Astrocyte of the hippocampus (primary cell): ENCODE data around the gene ATP13A3.

ENCODE experiments used
- DNase-seq: peaks from one replicate; pipeline ENCODE4 v3.0.0; 2011; ENCODE audit warnings: low read depth, low spot score

The ATP13A3 gene

DNA sequence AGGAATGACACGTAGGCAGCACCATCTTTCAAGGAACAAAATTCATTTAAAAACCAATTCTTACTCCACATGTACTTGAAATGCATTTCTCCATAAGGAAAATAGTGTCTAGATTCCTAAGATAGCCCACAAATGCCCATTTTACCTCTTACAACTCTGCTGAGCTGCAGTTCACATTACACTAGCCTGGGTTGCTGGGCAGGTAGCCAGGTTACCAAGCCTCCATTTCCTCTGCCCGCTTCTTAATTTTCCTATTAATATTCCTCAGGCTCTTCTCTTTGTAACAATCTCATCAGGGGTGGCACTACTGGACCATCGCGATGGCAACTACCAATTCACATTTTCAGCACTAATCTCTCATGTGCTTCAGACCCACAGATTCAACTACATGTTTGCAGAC, 10.8 kb downstream of the ATP13A3 start:
- peak; percentile 55 for DNase-seq

DNA sequence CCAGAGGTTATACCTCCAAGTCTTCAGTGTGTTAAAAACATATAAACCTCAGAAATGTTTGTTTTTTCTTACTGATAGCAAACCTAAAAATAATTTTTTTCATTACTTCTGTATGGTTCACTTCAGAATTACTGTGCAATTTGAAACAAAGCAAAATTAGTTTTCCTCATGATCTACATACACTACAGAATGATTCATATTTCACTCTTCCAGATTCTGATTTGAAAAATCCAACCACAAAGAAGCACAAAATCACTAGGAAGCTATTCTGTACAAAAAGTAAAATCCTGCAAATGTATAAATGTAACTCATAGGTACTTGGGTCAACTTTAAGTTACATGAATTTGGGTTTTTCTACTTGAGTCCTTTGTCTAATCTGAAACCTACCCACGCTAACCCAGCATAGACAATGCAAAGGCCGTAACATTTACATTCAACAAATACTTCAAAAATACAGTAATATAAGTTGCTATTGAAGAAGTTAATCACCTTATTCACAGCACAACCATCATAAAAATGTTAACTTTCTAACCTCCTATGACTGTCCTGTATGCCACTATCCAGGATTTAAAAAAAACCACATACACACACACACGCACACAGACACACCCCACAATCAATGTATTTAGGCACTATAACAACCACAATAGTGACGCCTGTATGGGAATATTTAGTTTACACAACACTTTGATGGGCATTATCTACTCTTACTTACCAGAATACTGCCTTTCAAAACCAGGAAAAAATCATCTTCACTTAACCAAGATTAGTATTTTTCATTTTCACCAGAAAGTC, 11.5 kb downstream of the ATP13A3 start:
- DNase-seq = no peak

DNA sequence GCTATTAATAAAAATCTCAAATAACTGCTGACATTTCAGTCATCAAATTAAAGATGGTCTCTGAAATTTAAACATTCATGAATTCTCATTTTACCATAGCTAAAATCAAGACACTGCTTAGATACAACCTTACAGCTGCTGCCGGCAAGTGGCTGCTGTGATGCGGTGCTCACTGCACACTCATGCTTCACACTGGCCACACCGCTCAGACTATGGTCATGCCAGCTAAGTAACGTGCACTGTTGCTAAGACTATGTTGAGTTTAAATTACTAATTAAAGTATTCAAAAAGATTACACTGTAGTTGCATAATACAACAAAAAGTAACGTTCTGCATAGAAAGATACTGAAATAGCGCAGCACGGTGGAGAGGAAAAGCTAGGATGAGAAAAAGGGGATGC, 12.1 kb downstream of the ATP13A3 start:
- peak; percentile 38 for DNase-seq

- peak; percentile 74 for DNase-seq
These were observed 14.4 kb downstream of the ATP13A3 start for GRCh38 chr3:194472290-194472920.

- DNase-seq = no peak
These were observed 14.9 kb downstream of the ATP13A3 start for GRCh38 chr3:194471863-194472262.

DNA sequence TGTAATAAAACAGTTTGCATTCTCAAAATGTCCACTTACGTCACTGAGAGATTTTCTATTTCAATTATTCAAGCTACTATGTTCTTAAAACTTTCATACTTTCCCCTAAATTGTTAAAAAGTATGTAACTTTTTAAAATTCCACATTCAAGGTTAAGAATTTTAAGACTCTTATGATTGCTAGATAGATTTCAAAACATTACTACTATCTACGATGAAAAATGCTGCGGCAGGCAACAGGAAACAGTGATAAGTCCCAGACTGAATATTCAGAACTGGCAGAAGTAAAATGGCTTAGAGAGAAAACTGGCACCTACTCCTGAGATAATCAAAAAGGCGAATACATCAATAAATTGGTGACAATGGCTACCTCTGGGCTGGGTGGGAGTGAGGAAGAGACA, 16.2 kb downstream of the ATP13A3 start:
- no peak for DNase-seq

DNA sequence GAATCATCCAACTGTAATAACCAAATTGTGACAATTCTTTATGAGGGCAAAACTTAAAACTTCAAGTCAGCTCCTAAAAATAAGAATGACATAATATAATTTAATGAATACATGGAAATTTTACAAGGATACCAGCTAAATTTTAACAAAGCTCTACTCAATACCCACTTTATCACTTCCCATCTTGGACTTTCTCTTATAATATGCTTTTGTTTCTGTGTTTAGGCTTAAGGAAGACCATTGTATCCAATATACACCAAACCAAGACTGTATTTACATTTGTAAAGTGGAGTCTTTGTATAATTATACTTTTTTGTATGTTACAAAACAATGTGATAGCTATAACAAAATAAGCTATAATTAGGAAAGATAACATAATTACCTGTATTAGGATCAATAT, 16.8 kb downstream of the ATP13A3 start:
- no peak for DNase-seq

DNA sequence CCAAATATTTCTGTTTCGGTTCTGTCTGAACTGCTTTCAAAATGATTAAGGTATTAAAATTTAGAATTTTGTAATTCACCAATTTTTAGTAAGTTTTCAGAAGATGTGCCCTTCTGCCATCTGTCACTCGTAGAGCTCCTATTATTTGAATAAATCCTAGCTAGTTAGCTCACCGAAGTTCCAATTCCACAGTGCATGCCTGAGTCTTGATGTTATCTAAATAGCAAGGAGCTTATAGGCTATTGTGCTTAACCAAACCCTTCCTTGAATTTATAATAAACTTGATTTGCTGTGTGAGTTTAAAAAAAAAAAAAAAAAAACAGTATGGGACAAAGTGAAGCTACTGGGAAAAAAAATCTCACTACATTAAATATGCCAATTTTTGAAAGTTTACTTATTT, 18.7 kb downstream of the ATP13A3 start:
- DNase-seq = peak; percentile 70

- no peak for DNase-seq
These were observed 19.9 kb downstream of the ATP13A3 start for GRCh38 chr3:194466761-194467356.

- DNase-seq = no peak
These were observed 20.8 kb downstream of the ATP13A3 start for GRCh38 chr3:194465920-194466570.

- DNase-seq = peak; percentile 63
These were observed 21.6 kb downstream of the ATP13A3 start for GRCh38 chr3:194465246-194465645.

DNA sequence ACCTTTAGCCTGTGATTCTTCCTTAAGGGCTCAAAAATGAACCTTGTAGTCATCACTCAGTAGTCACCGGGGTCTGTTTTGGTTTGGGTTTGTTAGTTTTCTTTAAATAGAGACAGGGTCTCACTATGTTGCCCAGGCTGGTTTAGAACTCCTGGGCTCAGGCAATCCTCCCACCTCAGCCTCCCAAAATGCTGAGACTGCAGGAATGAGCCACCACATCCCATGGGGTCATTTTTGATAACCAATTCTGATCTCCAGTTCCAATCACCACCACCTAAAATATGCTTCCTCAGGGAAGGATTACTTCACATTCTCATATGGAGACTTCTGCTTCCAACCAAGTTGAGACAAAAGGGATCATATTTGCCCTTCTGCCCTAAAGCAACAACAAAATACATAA, 22.1 kb downstream of the ATP13A3 start:
- DNase-seq = no peak

DNA sequence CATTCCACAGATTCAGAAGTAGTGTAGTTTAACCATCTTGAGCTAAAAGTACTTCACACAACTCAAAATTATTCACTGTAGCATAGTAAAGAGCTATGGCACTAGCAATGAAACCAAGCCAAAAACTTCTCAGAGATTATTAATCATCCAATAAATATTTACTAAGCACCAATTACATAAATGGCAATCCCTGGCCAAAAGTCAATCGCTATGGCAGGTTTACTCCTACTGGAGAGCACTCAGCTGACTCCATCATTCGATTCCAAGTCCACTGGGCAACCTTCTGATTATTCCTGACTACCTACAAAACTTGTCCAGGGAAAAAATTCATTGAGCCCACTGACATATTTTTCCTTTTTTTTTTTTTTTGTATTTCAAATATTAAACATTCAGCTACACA, 23.9 kb downstream of the ATP13A3 start:
- DNase-seq = no peak

- no peak for DNase-seq
These were observed 26.2 kb downstream of the ATP13A3 start for GRCh38 chr3:194460566-194460965.

- no peak for DNase-seq
These were observed 28.7 kb downstream of the ATP13A3 start for GRCh38 chr3:194458131-194458530.

DNA sequence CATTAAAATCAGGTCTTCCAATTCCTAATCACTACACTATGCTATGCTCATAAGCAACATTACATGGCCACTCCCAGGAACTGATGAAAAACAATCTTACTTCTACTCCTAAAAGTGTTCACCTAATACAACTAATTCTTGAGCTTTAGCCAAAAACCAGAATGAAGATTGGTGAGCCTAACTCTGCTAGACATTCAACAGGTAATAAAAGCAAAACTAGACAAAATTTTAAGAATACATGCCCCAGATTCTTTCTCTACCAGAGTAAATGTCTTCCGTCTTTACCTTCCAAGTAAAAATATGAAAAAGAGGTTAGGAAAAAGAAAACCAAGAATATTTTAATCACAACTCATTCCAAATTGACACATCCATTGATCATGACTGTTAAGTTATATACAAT, 31.3 kb downstream of the ATP13A3 start:
- no peak for DNase-seq

GRCh38 chr3:194450341-194450740, 36.5 kb downstream of the ATP13A3 start:
- no peak for DNase-seq

- DNase-seq = no peak
These were observed 36.9 kb downstream of the ATP13A3 start for GRCh38 chr3:194449913-194450312.

DNA sequence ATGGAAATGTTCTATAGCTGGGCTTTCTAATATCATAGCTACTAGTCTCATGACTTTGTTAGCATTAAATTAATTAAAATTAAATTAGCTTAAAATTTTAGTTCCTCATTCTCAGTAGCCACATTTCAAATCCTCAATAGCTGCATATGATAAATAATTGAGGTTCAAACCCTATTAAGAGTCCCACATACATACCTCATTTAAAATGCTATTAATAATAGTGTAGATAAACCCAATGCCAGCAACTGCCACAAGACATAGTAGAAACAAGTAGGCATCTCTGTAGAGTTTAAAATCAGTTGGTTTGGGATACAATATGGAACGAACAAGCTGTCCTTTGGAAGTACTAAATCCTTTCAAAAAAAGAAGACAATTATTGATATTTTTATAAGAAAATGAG, 39.1 kb downstream of the ATP13A3 start:
- DNase-seq = no peak

DNA sequence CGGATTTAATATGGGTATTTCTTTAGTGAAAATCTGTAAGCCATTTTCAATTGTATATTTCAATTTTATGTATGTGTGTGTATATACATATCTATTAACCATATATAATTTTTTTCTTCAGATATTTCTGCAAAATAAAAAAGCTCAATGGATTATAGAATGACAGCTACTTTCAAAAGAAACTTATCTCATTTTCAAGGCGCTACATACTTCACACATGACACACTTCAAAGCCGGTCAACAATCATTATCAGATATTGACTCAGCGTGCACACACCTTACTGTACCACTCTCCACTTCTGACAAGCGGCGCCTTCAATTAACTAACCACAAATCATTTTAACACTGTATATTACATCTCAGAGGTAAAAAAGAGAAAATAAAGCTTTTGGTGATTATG, 39.6 kb downstream of the ATP13A3 start:
- DNase-seq = peak; percentile 11

GRCh38 chr3:194446754-194447153, 40.0 kb downstream of the ATP13A3 start:
- DNase-seq = no peak

- DNase-seq = no peak
These were observed 40.6 kb downstream of the ATP13A3 start for GRCh38 chr3:194446172-194446571.
